GM13977 (cell line): ENCODE data around the gene DISC1.

Source experiments
- DNase-seq: peaks from one replicate; pipeline ENCODE4 v3.0.0; 2012; ENCODE audit warnings: low spot score
- CTCF ChIP-seq: IDR thresholded peaks from 2 replicates; pipeline ENCODE4 v1.5.1; 2012; ENCODE audit warnings: mild to moderate bottlenecking, control low read depth; ENCODE audit not compliant: insufficient read depth; ENCODE audit errors: extremely low read depth, missing control alignments
- in situ Hi-C: fragments of 300-500 bp; cut with MboI; formaldehyde crosslinking; loops from one replicate; pipeline ENCODE4 v1.12.0; 2022; ENCODE audit warnings: low sequenced_read_pairs, low pct_unique_long_range_greater_than_20kb, mixed read lengths, inconsistent platforms; ENCODE audit not compliant: unreplicated experiment

DISC1 gene

GRCh38 chr1:231604276-231604621, 22.3 kb upstream of the DISC1 start:
- in situ Hi-C loops = loop anchor here (10.0 kb wide), 1 partner anchor 249 kb away; no protein-coding TSS in a partner anchor

GRCh38 chr1:231605149-231606100, 21.2 kb upstream of the DISC1 start:
- TF ChIP-seq CTCF = no peak
- DNase-seq = no peak
- in situ Hi-C loops = loop anchor here (10.0 kb wide), 1 partner anchor 251 kb away; no protein-coding TSS in a partner anchor

More at GRCh38 chr1:231604276-231604621, 22.3 kb upstream of the DISC1 start:
- TF ChIP-seq CTCF = no peak
- no peak for DNase-seq

GRCh38 chr1:231606712-231607111, 19.9 kb upstream of the DISC1 start:
- DNase-seq = no peak
- TF ChIP-seq CTCF = no peak
- in situ Hi-C loops = loop anchor here (10.0 kb wide), 1 partner anchor 252 kb away; no protein-coding TSS in a partner anchor

- no peak for TF ChIP-seq CTCF
- DNase-seq = no peak
- in situ Hi-C loops = no loop called here
Observed at GRCh38 chr1:231610388-231610787, 16.2 kb upstream of the DISC1 start.

- no peak for DNase-seq
- in situ Hi-C loops = no loop called here
- no peak for TF ChIP-seq CTCF
Observed at GRCh38 chr1:231611111-231611510, 15.5 kb upstream of the DISC1 start.

- in situ Hi-C loops = no loop called here
- TF ChIP-seq CTCF = no peak
- DNase-seq = no peak
Observed at GRCh38 chr1:231611851-231612250, 14.7 kb upstream of the DISC1 start.
